GM21390 (cell line): ENCODE results near the gene KDM4D.
"Not testable (repeated sequence)": the region's sequence is repeated elsewhere in the genome, so short reads cannot be mapped to it uniquely, and the experiment has no call there.

Source experiments
- ATAC-seq: cut with Tn5 transposase; IDR thresholded peaks from one replicate; pipeline ENCODE4 v1.9.1; 2021; ENCODE audit not compliant: unreplicated experiment

Gene KDM4D

DNA sequence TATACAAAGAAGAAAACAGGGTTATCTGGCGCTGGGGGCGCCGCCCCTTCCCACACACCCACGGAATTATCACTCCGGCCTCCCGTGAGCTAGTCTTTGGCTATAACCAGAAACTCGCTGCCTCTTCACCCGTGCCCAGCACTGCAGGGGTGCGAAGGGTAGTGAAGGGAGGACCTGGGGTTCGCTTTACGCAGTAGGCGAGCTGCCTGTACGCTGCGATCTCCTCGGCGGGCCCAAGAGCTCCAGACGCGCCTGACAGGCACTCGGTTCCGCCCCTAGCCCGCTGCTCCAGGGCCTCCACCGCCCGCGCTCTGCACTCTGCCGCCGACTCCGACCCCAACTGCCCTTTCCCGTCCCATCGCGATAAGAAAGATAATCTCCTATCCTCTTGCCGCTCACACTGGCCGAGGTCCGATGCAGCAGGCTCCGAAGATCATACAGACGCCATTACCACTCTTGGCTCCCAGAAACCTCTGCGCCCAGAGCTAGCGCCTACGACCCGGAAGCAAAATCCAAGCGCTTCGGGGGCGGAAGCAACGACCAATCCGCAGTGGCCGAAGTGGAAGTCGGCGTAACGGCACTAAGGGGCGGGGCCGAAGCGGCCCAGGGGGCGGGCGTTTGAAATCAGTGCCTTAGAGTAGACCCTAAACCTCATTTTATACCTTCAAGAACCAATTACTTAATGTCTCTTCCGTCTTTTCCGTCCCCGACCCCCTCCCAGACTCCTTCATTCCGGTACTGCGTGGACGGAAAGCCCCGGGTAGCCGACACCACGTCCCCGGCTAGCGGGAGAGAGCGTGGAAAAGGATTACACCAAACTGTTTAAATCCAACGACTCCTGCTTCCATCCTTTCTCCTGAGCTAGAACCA is at the start of gene KDM4D, which contains the start of gene CWC15:
Gene KDM4D (plus strand): TSS at position 611 of the 870 bp plus-strand sequence. CDS start 23,664 bp downstream, outside the sequence.
Gene CWC15 (minus strand): TSS at position 458 of the 870 bp plus-strand sequence. CDS start 1,371 bp downstream, outside the sequence.
- peak; percentile 100 for ATAC-seq

DNA sequence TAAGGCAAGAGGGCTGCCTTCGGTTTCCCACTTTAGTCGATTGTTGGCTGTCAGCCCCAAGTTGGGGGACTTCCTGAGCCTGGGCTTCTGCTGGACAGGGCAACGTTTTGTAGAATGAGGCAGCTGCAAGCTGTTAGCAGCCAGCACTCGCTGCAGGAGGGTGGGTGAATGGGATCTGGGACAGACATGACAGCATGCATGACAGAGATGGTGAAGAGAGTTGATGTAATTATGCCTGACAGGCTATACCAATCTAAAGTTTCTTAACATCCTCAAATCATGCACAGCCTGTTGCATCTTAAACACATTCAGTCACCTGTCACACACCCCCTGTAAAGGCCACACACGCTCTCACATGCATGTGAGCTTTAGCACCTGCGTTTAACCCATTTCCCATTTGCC is 49.3 kb upstream of the KDM4D start:
- no peak for ATAC-seq

DNA sequence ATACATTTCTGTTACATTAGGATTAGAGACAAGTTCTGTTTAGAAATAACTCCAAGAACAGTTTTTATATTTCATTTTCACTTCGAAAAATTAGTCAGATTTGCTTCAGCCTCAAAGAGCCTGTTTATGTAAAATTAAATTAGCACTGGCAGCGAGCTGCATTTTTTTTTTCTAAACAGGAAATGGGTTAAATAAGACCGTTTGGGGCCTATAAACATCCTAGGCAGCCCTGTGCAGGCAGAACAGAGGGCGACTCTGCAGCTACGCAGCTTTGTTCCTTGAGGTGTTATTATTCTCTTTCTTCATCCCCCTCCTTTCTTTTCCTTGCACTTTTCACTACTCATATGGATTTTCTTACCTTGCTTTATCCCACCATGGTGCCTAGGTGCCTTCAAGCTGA is 48.9 kb upstream of the KDM4D start:
- ATAC-seq: no peak

- peak; percentile 43 for ATAC-seq
Measured at GRCh38 chr11:94925422-94926270, 47.9 kb upstream of the KDM4D start.

- no peak for ATAC-seq
Measured at GRCh38 chr11:94926271-94926625, 47.3 kb upstream of the KDM4D start.

GRCh38 chr11:94926698-94927237 is 46.7 kb upstream of the KDM4D start:
- no peak for ATAC-seq

GRCh38 chr11:94928117-94928990 is 45.2 kb upstream of the KDM4D start:
- no peak for ATAC-seq

GRCh38 chr11:94932072-94932471 is 41.4 kb upstream of the KDM4D start:
- not testable (repeated sequence) for ATAC-seq

- ATAC-seq: no peak
Measured at GRCh38 chr11:94932503-94932902, 41.0 kb upstream of the KDM4D start.

- no peak for ATAC-seq
Measured at GRCh38 chr11:94933223-94934130, 40.0 kb upstream of the KDM4D start.

DNA sequence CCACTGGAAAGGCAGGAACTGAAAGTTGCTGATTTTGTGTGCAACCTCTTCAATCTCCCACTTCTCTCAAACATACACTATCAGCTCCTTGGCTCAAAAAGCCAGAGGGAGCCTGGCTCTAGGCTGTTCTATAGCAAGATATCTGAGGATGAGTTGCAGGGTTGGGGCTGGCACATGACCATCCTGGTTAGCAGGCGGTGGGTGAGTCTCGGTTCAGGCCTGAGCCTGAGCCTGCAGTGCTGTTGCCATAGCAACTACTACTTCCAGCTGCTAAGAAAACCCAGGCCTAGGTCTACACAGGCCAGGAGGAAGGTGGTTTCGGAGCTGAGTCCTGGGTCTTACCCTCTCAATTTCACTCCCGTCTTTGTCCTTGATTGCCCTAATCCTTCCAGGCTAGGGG is 39.1 kb upstream of the KDM4D start:
- ATAC-seq: no peak

DNA sequence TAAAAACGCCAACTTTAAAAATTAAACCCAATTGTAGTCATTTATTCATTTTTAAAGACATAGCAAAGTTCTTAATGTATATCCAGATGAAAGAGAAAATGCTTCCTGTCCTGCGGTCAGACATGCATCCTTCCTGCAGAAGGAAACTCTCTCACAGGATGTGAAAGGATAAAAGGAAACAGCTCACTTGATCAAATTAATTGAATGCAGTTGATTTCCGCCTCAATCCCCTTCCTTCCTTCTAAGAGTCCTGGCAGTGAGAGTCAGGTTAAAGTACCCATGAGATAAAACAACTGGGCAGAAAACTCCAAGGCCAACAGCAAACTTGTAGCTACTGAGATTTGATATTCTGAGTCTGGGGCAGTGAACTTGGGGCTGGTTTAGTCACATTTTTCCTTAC is 38.7 kb upstream of the KDM4D start:
- ATAC-seq: no peak

DNA sequence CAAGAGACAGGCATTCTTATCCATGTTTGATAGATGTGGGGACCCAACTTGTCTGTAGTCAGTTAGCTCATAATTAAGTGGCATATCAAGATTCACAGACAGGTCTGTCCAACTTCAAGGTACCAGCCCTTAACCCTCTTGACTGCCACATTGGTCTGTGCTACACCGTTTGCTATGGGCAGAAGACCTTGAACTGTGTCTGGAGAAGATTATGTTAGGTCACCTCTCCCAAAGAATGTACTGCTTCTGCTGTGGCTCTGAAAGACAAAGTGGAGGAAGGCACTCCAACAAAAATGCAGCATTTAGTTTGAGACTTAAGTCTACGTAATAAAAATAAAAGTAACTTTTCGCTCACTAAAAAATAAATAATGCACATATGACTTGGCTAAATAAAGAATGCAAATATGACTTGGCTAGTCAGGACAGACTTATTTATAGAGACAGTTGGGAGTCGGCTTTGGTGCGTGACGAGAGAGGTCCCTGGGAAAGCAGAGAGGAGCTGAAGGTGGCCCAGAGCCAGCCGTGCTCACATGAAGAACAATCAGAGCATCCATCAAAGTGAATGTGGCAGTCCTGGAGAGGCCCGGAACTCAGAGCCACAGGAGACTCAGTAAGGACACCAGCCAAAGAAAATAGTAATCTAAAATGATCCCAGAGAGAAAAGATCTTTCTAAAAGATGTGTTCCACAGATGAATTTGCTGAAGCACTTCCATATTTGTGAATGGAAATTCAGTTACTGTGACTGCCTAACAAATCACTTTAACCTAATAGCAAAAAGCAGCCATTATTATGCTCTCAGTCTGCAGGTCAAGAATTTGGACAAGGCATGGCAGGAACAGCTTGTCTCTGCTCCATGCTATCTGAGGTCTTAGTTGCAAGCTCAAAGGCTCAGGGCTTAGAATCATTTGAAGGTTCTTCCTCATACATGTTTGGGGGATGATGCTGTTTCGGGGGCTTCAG is 35.1 kb upstream of the KDM4D start:
- ATAC-seq: no peak

- ATAC-seq: no peak
Measured at GRCh38 chr11:94939346-94939745, 34.2 kb upstream of the KDM4D start.

DNA sequence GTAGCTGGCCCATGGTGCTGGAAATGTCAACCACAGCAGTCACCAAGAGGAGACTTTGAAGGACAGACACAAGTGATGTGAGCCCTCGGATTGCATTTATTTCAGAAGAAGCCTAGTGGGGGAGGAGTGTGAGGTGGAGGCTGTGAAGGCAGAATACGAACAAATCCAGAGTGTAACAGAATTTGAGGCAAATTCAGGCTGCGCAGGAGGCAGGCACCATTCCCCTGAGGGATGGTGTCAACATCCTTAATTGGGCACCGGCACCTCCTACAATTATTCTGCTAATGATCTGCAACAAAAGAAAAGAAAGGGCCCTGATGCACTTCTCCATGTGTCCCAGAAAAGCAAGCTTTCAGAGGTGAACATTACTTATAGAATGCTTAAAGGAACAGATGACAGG is 32.4 kb upstream of the KDM4D start:
- no peak for ATAC-seq

GRCh38 chr11:94946812-94947211 is 26.7 kb upstream of the KDM4D start:
- no peak for ATAC-seq

GRCh38 chr11:94948070-94948617 is 25.4 kb upstream of the KDM4D start:
- no peak for ATAC-seq

DNA sequence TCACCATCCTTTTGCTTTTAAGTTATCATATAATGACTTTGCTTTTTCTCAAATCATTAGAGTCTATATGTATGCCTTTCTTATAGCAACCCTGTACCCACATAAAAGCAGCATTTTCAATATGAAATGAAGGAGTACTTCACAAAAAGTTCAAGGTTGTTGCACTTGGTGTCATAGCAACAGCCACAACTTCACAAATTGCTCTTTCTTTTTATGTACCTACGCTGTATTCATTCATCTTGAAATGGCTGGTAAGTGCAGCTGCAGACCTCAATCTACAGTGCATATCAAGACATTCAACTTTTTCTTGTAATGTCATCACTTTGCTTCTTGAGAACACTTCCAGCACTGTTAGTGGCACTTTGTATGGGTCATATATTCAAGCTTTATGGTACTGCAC is 18.8 kb upstream of the KDM4D start:
- no peak for ATAC-seq
